HG03039 (cell line): ENCODE data around the gene CYP1A2.

Source experiments
- ATAC-seq: cut with Tn5 transposase; IDR thresholded peaks from one replicate; pipeline ENCODE4 v1.9.1; 2021; ENCODE audit warnings: mild to moderate bottlenecking, moderate library complexity; ENCODE audit not compliant: unreplicated experiment

Gene CYP1A2

GRCh38 chr15:74801311-74801997 lies 52.8 kb downstream of the CYP1A2 start:
- ATAC-seq = no peak

GRCh38 chr15:74802290-74802689 lies 53.6 kb downstream of the CYP1A2 start:
- ATAC-seq = no peak

- no peak for ATAC-seq
These were observed 54.3 kb downstream of the CYP1A2 start for GRCh38 chr15:74802862-74803447.

- no peak for ATAC-seq
These were observed 56.3 kb downstream of the CYP1A2 start for GRCh38 chr15:74804935-74805334.
